Esophagus squamous epithelium (tissue), 5 donors: ENCODE results near the gene CDKAL1. TPM values are rescaled to one million over a fixed set of nuclear protein-coding genes. Genes with fewer than 3 reads are reported as not detected.

Experiments
- DNase-seq: peaks from one replicate; lab custom pipeline; 2025; lab: John Stamatoyannopoulos, UW
- H3K27ac ChIP-seq, 4 donors: fragments of 200-600 bp; sonication (generic); one replicate each; pipeline ENCODE4 v1.5.1; 2016 to 2019; ENCODE audit warnings: mild to moderate bottlenecking in 1 of 4
- H3K27me3 ChIP-seq, 4 donors: fragments of 200-600 bp; sonication (generic); 1 replicate in 3 of 4; 2 replicates in 1 of 4; pipeline versions ENCODE4 v1.5.1 to v1.6.0; 2017 to 2021; ENCODE audit warnings: antibody characterized with exemption in 1 of 4
- H3K36me3 ChIP-seq, 3 donors: fragments of 200-600 bp; sonication (generic); one replicate each; pipeline ENCODE4 v1.5.1; 2016 to 2019
- H3K4me1 ChIP-seq, 3 donors: fragments of 200-600 bp; sonication (generic); one replicate each; pipeline ENCODE4 v1.5.1; 2017 to 2019
- H3K4me3 ChIP-seq, 4 donors: fragments of 200-600 bp; sonication (generic); 1 replicate in 3 of 4; 2 replicates in 1 of 4; pipeline ENCODE4 v1.5.1; 2016 to 2019; ENCODE audit warnings: mild to moderate bottlenecking in 2 of 4, moderate library complexity in 1 of 4
- H3K9me3 ChIP-seq, 3 donors: fragments of 200-600 bp; sonication (generic); one replicate each; pipeline ENCODE4 v1.5.1; 2016 to 2019
- POLR2A ChIP-seq, 4 donors: fragments of 450-650 bp; IDR thresholded peaks; one replicate each; pipeline ENCODE4 v1.6.1; 2017; ENCODE audit warnings: antibody characterized with exemption in 4 of 4, mild to moderate bottlenecking in 4 of 4, moderate library complexity in 3 of 4
- WGBS, 2 donors: methylation state at CpG; one replicate each; pipeline ENCODE4 v1.1.5; 2018; 5-methylcytosine and 5-hydroxymethylcytosine counted together
- intact Hi-C: fragments of 100-400 bp; cut with DNase I; formaldehyde crosslinking; loops from one replicate; pipeline ENCODE4 v1.15.0; 2022
- total RNA-seq, 4 donors: library from RNA; depleted of rRNA; stranded (reverse); fragments of >200 nt; gene quantifications; one replicate each; pipeline ENCODE4 v1.1.0, GENCODE V29; 2016
- TF ChIP-seq, protein P1 (sequence below), 6 experiments: fragments of 450-650 bp in 4 of 6; fragments of 200-600 bp in 2 of 6; sonication (generic) in 2 of 6; IDR thresholded peaks; one replicate each; pipeline ENCODE4 v1.5.1; 2016 to 2019; ENCODE audit warnings: antibody characterized with exemption in 6 of 6, mild to moderate bottlenecking in 4 of 6, moderate library complexity in 4 of 6
- donor health status: DM: yes; HTN: yes; CAD: no.

The CDKAL1 gene
- total RNA-seq, 4 donors from 2014 or later: 6.5 to 13.0 (median 10.7) TPM

DNA sequence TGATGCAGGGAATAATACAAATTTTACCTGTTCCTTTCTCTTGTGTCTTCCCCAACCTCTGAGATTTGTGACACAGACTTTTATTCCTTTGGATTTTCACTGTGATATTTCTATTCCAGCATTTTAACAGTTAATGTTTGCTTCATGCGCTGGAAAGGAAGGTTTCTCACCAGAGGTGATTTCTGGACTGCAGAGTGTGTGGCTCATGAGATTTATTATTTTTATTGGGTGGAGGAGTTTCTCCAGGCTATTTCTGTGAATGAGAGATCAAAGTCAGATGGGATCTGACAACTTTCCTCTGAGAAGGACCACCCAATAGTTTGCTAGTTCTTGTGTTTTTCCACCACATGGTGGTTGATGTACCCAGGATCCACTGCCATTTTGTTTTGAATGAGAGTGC lies 377.5 kb downstream of the CDKAL1 start:
- DNase-seq: no peak

DNA sequence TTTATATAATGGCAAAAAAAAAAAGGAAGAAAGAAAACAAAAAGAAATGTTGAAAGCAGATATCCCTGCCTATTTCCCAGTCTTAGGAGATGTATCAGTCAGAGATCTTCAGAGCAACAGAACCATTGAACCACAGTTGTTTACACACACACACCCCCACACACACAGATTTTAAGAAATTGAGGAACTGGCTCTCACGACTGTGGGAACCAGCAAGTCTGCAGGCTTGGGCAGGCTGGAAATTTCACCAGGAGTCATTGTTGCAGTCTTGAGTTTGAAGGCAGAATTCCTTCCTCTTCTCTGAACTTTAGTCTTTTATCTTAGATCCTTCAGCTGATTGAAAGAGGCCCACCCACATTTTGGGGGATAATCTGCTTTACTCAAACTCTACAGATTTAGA lies 380.9 kb downstream of the CDKAL1 start:
- no peaks in the 10 kb centered on the region for H3K36me3 ChIP-seq
- H3K4me3 ChIP-seq: no peak overlapping the region
- no peaks in the 10 kb centered on the region for H3K27me3 ChIP-seq
- no peak for DNase-seq
- H3K9me3 ChIP-seq: peaks cover 0 to 22% (median 4%) of the 10 kb centered on the region in 3 donors
- no peak overlapping the region for H3K27ac ChIP-seq
- TF ChIP-seq POLR2A (IDR thresholded peaks at IDR 0.05): no peak
- intact Hi-C loops: no loop called here
- no peaks in the 10 kb centered on the region for H3K4me1 ChIP-seq
- 75 to 76% methylated on average over 1 of the region's 1 CpG for WGBS, 2 donors

More for the DNA sequence above, 377.5 kb downstream of the CDKAL1 start:
- intact Hi-C loops: no loop called here
- TF ChIP-seq POLR2A (IDR thresholded peaks at IDR 0.05): no peak
- TF ChIP-seq, protein P1, sequence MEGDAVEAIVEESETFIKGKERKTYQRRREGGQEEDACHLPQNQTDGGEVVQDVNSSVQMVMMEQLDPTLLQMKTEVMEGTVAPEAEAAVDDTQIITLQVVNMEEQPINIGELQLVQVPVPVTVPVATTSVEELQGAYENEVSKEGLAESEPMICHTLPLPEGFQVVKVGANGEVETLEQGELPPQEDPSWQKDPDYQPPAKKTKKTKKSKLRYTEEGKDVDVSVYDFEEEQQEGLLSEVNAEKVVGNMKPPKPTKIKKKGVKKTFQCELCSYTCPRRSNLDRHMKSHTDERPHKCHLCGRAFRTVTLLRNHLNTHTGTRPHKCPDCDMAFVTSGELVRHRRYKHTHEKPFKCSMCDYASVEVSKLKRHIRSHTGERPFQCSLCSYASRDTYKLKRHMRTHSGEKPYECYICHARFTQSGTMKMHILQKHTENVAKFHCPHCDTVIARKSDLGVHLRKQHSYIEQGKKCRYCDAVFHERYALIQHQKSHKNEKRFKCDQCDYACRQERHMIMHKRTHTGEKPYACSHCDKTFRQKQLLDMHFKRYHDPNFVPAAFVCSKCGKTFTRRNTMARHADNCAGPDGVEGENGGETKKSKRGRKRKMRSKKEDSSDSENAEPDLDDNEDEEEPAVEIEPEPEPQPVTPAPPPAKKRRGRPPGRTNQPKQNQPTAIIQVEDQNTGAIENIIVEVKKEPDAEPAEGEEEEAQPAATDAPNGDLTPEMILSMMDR (IDR thresholded peaks at IDR 0.05): no peak
- no peak overlapping the region for H3K27ac ChIP-seq
- no peak overlapping the region for H3K4me3 ChIP-seq
- no peaks in the 10 kb centered on the region for H3K4me1 ChIP-seq
- no peaks in the 10 kb centered on the region for H3K27me3 ChIP-seq
- peaks cover 0 to 22% (median 4%) of the 10 kb centered on the region in 3 donors for H3K9me3 ChIP-seq
- 69 to 80% methylated on average over 1 of the region's 1 CpG for WGBS, 2 donors
- H3K36me3 ChIP-seq: no peaks in the 10 kb centered on the region

DNA sequence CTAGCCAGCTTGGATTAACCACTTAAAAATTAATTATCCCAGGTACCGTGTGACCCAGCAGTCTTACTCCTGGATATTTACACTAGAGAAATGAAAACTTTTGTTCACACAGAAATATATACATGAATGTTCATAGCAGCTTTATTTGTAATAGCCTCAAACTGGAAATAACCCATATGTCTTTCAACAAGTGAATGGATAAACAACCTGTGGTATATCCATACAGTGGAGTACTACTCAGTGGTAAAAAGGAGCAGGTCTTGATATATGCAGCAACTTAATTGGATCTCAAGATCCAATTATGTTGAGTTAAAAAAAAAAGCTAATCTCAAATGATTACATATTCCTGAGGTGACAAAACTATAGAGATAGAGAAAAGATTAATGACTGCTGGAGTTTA lies 381.4 kb downstream of the CDKAL1 start:
- WGBS, 2 donors: 100% methylated on average over 1 of the region's 1 CpG
- H3K4me3 ChIP-seq: no peak overlapping the region
- no peaks in the 10 kb centered on the region for H3K36me3 ChIP-seq
- intact Hi-C loops: no loop called here
- TF ChIP-seq, protein P1 (IDR thresholded peaks at IDR 0.05): no peak
- TF ChIP-seq POLR2A (IDR thresholded peaks at IDR 0.05): no peak
- H3K27me3 ChIP-seq: no peaks in the 10 kb centered on the region
- no peak for DNase-seq
- H3K9me3 ChIP-seq: peaks cover 0 to 22% (median 4%) of the 10 kb centered on the region in 3 donors
- H3K27ac ChIP-seq: no peak overlapping the region
- no peaks in the 10 kb centered on the region for H3K4me1 ChIP-seq

DNA sequence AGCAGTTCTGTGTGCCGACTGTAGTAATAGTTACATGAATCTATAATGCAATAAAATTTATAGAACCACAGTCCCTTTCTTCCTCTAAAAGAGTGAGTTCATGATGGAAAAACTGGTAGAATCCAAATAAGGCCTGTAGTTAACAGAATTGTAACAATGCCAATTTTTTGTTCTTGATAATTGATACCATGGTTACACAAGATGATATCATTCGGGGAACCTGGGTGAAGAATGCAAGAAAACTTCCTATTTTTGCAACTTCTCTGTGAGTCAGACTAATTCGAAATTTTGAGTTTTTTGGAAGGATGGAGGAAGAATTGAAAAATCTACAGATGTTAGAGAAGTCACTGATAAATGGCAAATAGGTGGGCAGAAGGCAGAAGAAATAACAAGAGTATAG lies 381.8 kb downstream of the CDKAL1 start:
- TF ChIP-seq, protein P1 (IDR thresholded peaks at IDR 0.05): no peak
- TF ChIP-seq POLR2A (IDR thresholded peaks at IDR 0.05): no peak
- intact Hi-C loops: no loop called here
- WGBS, 2 donors: 88 to 89% methylated on average over 3 of the region's 3 CpGs
- Histone ChIP-seq H3K4me3 (no peak overlapping the region), H3K36me3 (no peaks in the 10 kb centered on the region), H3K9me3 (peaks cover 0 to 22% (median 4%) of the 10 kb centered on the region in 3 donors), H3K4me1 (no peaks in the 10 kb centered on the region), H3K27ac (no peak overlapping the region), H3K27me3 (no peaks in the 10 kb centered on the region)
- no peak for DNase-seq

DNA sequence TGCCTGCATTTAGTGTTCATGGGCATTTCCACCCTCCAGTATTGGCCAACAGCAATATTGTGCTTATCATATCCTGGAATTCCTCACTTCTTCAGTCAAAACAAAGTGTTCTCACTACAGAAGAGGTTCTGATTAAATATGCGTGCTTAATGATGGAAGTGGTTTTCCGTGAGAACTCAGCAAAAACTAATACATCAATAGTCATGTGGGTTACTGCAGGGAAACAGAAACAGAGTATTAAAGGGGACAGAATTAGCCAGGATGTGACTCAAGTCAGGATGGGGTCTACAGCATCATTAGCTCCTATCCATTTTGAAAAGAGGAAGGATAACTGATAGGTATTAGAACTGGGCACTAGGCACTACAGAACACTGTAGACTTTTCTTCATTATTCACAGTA lies 384.6 kb downstream of the CDKAL1 start:
- Histone ChIP-seq H3K27me3 (no peaks in the 10 kb centered on the region), H3K9me3 (peaks cover 0 to 17% (median 4%) of the 10 kb centered on the region in 3 donors), H3K4me1 (no peaks in the 10 kb centered on the region), H3K27ac (no peak overlapping the region), H3K4me3 (no peak overlapping the region), H3K36me3 (no peaks in the 10 kb centered on the region)
- 80 to 100% methylated on average over 2 of the region's 2 CpGs for WGBS, 2 donors
- DNase-seq: no peak
- no peak for TF ChIP-seq POLR2A (IDR thresholded peaks at IDR 0.05)
- intact Hi-C loops: no loop called here

DNA sequence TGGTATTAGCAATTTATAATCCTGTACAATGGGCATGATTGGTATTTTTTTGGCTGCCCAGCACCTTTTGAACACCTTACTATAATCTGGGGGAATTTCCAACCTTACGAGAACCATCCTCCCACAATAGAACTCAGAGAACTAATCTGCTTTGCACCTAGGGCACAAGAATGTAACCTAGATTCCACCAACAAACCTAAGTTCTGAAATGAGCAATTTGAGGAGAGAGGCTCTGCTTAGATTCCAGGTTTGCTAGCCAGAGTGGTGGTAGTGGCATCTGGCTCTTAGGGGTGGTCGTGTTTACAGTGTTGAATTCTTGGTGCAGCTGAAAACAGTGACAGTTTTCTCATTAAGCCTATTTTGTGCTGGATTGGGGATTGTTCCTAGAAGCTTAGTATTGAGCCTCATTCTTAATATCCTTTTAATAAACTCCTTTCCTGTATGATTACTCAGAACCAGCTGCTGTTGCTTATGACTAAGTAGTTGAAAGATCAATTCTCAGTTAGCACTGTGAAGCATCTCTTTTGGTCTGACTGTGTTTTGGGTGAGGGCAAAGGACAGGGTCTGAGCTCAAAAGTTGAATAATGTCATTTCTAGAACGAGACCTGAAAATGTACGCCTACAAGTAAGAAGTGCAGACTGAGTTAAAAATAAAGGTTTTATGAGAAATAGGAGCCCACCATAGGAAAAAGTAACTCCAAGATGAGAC lies 385.6 kb downstream of the CDKAL1 start:
- intact Hi-C loops: no loop called here
- Histone ChIP-seq H3K27me3 (no peaks in the 10 kb centered on the region), H3K9me3 (peaks cover 0 to 10% (median 4%) of the 10 kb centered on the region in 3 donors), H3K4me3 (no peak overlapping the region), H3K4me1 (no peaks in the 10 kb centered on the region), H3K36me3 (no peaks in the 10 kb centered on the region), H3K27ac (no peak overlapping the region)
- TF ChIP-seq, protein P1 (IDR thresholded peaks at IDR 0.05): no peak
- no peak for TF ChIP-seq POLR2A (IDR thresholded peaks at IDR 0.05)
- no peak for DNase-seq
- WGBS, 2 donors: 60 to 79% methylated on average over 3 to 4 of the region's 4 CpGs
